ENCODE measurements around the gene PACS2.

The PACS2 gene

DNA sequence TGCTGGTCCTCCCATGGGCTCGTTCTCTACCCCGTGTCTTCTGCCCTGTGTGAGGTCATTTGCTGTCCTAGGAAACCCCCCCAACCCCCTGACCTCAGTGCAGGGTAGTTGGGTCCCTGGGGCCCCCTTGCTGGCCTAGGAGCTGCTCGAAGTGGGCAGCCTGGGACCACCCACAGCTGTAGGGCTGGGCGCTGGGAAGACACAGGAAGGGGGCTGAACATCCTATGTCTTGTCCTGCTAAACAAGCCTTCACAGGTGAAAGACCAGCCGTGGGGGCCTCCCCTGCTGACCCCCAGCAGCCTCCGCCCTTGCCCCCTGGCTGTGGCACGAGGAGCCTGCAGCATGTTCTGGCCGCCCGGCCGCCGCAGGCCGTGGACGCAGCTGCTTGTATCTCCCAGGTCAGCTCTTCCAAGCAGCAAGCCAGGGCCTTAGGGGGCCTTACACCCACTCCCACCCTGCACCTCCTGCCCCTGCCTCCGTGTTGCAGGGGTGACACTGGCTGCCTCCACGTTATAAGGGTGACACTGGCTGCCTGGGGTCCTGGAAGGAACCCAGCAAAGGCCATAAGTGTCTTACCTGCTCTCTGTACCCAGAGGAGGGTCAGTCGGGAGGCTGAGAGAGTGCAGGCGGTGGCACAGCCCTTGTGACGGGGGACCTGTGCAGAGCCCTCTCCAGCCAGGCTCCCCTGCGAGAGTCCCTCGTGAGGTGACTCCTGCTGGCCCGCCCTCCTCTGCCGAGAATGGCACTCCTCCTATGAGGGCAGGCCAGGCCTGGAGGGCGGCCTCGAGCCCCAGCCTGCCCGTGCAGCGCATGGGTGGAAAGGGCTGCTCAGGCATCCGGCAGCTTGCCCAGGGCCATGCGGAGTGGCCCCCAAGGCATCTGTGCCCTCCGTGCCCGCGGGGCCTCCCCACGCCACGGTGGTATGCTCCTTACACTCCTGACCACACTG lies 72.3 kb downstream of the PACS2 start:
- no peak for DNase-seq (ENCODE audit: low read depth in 2 of 2)

- DNase-seq (ENCODE audit: low read depth in 2 of 2): no peak
Measured at GRCh38 chr14:105387530-105387922, 73.0 kb downstream of the PACS2 start.

DNA sequence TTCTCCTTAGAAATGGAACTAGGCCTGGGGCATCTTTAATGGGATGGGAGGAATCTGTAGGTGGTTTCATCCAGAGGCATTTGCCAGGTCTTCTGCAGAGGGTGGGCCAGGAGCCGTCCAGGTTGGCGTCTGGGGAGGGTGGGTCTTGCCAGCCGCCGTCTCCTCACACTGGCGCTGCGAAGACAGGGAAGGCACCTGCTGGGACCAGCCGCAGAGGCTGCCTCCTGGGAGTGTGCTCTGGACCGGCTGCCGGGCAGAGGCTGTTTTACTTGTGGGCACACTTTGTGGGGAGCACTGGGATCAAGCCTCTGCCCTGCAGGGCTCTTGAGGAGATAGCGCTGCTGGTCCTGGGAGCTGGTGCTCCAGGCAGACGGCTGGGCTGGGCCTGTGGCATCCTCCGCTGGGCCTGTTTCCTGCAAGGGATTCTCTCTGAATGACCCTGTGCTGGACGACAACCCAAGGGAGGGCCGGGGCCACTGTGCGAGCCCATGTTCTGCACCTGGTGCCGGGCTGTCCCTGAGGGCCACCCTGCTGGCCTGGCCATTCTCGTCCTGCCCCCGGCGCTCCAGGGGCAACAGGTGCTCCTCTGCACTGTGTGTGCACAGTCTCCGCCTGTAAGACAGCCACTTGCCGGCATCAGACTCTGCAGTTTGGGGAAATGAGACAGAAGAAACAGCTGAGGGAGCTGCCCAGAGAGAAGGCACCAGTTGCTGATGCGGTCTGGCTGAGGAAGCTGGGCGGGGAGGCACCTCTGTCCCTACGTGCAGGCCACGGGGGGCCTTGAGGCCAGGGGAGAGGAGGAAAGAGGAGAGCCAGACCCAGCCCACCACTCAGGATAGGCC lies 73.8 kb downstream of the PACS2 start:
- no peak for DNase-seq (ENCODE audit: low read depth in 2 of 2)

- no peak for DNase-seq (ENCODE audit: low read depth in 2 of 2)
Measured at GRCh38 chr14:105388976-105389375, 74.4 kb downstream of the PACS2 start.

DNA sequence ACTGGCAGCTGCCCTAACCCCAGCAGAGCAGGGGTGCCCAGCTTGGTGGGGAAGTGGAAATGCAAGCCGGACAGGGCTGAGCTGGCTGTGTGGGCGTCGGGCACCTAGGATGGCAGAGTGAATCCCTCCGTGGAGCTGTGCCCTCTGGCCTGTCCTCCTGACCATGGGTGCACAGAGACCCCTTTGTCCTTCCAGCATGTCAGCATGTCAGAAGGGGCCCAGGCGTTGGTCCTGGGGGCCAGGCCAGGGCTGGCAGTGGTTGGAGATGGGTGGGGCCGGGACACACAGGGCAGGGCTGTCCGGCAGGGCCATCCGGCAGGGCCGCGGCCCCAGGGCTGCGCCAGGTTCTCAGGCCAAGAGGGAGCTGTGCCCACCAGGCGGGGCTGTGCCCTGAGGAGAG lies 75.0 kb downstream of the PACS2 start:
- DNase-seq (ENCODE audit: low read depth in 2 of 2): no peak

DNA sequence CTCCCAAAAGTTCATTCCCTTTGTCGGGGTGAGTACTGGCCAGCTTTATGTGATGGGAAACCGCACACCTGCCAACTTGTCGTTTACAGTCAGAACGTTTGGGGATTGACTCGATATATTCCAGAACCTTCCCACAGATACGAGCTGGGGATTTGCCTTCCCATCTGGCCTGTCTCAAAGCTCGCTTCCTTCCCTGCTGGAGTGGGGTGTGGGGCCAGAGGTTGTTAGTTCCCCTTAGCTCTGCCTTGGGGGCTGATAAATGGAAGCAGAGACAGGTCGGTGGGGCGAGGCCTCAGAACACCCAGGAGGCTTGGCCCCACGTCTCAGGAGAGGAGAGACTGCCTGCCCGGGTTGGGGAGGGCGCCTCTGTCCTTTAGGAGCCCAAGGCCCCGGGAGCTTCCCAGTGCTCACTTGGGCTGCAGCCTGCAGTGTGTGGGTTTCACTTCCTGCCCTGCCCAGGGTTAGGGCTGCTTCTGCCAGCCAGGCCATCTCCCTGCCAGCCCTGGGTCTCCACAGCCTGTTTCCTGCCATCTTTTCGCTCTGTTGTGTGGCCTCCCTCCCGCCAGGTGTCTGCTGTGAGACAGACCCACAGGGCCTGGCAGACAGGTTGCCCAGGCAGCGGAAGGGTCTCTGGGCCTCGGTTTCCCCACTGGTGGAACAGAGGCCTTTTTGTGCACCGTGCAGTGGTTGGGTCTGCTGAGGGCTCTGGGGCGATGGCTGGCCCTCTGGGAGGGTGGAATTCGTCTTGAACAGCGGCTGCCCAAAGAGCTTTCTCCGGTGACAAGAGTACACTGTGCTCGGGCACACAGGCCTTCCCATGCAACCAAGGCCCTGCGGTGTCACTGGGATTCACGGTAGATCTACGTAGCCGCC lies 75.7 kb downstream of the PACS2 start:
- no peak for DNase-seq (ENCODE audit: low read depth in 2 of 2)

- no peak for DNase-seq (ENCODE audit: low read depth in 2 of 2)
Measured at GRCh38 chr14:105390849-105391500, 76.4 kb downstream of the PACS2 start.

- no peak for DNase-seq (ENCODE audit: low read depth in 2 of 2)
Measured at GRCh38 chr14:105391541-105391940, 77.0 kb downstream of the PACS2 start.

DNA sequence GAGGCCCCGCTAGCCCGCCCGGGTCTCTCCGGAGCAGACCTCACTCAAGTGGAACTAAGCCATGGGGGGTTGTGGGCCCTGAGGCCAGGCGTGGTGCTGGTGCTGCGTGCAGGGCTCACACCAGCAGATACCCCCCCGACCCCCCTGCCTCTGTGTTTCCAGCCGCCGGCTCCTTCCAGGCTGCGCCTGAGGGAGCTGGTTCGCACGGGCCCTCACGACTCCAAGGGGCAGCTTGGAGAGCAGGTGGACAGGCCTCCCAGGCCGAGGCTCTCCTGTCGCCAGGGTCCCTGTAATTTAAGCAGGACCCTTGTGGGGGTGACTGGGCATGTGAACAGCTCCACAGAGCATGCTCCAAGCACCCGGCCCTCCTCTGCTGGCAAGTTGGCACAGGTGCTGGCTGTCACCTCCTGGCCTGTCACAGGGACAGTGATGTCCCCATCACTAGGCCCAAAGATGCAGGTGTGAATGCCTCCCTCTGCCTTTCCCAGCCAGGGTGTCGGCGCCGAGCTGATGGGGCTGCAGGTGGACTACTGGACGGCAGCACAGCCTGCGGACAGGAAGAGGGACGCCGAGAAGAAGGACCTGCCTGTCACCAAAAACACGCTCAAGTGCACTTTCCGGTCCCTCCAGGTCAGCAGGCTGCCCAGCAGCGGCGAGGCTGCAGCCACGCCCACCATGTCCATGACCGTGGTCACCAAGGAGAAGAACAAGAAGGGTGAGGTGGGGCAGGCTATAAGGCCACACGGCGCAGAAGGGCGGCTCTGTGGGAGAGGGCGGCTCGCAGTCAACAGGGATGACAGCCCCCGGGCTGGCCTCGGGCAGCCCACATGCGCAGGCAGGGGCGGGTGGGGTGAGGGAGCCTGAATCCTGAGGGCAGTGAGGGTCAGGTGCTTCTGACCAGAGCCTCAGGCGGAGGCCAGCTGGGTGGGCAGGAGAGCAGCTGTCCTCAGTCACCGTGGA lies 77.9 kb downstream of the PACS2 start:
- no peak for DNase-seq (ENCODE audit: low read depth in 2 of 2)

DNA sequence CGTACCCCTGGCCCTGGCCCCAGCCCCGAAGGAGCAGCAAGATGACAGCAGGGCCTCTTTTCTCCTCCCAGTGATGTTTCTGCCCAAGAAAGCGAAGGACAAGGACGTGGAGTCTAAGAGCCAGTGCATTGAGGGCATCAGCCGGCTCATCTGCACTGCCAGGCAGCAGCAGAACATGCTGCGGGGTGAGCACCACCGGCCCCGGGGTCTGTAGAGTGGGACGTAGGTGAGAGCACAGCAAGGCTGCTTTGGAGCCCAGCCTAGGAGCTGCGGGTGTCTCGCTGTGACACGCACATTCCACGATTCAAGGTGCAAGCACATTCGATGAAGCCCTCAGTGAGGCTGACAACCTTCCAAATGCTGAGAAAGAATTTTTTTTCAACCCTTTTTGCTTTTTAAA lies 78.6 kb downstream of the PACS2 start:
- no peak for DNase-seq (ENCODE audit: low read depth in 2 of 2)

GRCh38 chr14:105394714-105395537 lies 80.4 kb downstream of the PACS2 start:
- DNase-seq (ENCODE audit: low read depth in 2 of 2): no peak

DNA sequence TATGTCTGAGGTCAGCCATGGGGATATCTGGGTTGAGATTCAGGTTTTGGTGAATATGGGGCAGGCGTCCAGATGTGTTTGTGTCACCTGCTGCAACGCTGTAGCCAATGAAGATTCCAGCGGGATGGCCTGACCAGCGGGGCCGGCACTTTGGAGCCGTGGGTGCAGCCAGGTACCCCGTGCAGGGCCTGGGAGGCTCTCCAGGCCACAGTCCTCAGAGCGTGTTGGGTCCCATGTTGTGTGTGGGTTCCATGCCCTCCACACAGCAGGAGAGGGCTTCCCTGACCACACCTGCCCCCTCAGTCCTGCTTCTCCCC lies 80.9 kb downstream of the PACS2 start:
- DNase-seq (ENCODE audit: low read depth in 2 of 2): no peak

- DNase-seq (ENCODE audit: low read depth in 2 of 2): no peak
Measured at GRCh38 chr14:105397350-105397931, 82.9 kb downstream of the PACS2 start.

- peak; percentile 63 to 65 for DNase-seq (ENCODE audit: low read depth in 2 of 2)
Measured at GRCh38 chr14:105398044-105398725, 83.6 kb downstream of the PACS2 start, which contains the start of gene TEX22. TSS of gene TEX22 (plus strand) at chr14:105398538. CDS start at chr14:105399341, 803 bp downstream.

DNA sequence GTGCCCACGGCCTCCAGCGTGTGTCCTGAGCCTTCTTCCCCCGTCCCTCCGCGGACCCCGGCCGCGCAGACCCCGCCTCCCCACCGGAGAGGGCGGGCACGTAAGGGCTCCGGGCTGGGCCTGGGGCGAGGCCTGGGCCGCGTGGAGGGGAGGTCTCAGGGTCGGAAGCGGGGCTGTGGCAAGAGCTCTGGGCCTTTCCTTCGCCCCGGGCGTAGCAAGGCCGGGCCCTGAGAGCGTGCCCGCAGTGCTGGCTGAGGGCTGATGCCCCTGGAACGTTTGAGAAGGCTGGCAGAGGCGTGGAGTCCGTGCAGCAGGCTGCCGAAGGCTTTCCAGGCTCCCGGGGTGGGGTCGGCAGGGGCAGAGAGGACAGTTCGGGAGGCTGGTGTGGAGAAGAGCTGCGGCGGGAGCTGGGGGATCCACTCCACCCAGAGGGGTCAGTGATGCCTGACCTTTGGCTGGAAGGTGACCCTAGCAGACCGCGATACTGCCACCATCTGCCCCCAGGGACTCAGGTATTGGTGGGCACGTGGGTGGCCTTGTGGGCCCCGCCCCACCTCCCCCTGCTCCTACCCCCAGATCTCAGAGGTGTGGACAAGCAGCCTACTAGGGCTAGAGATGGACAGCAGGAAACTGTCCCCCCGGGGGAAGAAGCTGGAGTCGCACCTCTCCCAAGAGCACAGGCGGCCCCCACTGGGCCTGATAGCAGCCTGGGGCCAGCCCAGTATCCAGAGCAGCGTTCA lies 84.3 kb downstream of the PACS2 start:
- peak in 1 of 2 experiments; percentile 6 for DNase-seq (ENCODE audit: low read depth in 2 of 2)

- DNase-seq (ENCODE audit: low read depth in 2 of 2): no peak
Measured at GRCh38 chr14:105399466-105399775, 84.9 kb downstream of the PACS2 start.

- DNase-seq (ENCODE audit: low read depth in 2 of 2): no peak
Measured at GRCh38 chr14:105400016-105400415, 85.5 kb downstream of the PACS2 start.

GRCh38 chr14:105401699-105402098 lies 87.2 kb downstream of the PACS2 start:
- no peak for DNase-seq (ENCODE audit: low read depth in 2 of 2)
